ENCODE measurements around the gene CD44.

CD44 gene

DNA sequence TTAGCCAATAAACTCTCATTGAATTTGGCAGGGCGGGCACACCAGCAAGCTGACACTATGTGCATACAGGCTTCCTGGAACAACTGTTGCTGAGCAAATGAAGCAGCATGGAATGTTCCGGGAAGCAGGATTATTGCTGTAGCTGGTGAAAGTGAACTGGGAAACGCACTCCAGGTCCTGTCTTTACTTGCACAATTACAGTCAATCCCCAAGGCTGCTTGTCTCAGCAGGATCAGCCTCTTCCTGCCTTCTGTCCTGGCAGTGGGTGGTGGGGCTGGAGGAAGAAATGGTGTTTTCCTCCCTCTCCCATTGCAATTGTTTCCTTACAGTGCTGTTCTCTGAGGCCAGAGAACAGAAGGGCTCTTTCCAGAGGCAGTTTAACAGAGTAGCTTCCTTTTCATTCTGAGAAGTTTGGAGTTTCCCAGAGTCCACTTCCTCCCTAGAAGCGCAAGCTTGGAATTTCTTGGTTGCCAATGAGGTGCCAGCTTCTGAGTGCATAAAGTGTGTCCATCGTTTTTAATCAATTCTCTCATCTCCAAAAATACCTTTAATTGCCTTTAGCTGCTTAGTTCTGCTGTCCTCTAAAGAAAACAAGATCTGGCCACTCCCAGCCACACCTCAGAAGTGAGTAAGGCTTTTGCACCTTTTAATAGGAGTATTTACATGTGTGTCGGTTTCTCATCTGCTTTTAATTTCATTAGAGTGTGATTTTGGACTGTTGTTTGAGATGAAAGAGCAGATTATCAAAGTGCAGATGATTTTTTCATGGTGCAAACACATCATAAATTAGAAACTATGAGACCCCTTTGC, 19.9 kb downstream of the CD44 start:
- DNase-seq (ENCODE audit: low read depth, low spot score): no peak

DNA sequence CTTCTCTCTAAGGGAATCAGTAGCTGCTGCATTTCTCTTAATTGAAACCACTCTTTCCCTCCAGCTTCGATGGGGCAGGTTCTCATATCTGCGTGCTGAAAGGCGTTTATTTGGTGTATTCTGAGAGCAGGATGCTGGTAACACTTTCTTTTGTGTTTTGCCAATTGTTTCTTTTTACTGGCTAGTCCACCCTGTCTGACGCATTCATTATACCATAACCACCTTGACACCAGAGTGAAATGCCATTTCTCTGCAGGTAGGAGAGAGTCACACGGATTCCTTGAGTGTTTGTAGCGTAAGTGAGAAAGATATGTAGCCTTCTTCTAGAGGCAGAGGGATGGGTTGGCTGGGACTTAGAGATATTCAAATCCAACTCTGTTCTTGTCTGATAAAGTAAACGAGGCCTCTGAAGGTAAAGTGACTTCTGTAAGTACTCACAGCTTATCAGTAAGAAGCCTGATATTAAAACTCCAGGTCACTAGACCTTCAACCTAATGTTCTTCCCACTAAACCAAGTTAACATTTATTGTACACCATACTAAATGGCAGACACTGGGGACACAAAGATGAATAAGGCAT, 21.4 kb downstream of the CD44 start:
- DNase-seq (ENCODE audit: low read depth, low spot score): no peak

DNA sequence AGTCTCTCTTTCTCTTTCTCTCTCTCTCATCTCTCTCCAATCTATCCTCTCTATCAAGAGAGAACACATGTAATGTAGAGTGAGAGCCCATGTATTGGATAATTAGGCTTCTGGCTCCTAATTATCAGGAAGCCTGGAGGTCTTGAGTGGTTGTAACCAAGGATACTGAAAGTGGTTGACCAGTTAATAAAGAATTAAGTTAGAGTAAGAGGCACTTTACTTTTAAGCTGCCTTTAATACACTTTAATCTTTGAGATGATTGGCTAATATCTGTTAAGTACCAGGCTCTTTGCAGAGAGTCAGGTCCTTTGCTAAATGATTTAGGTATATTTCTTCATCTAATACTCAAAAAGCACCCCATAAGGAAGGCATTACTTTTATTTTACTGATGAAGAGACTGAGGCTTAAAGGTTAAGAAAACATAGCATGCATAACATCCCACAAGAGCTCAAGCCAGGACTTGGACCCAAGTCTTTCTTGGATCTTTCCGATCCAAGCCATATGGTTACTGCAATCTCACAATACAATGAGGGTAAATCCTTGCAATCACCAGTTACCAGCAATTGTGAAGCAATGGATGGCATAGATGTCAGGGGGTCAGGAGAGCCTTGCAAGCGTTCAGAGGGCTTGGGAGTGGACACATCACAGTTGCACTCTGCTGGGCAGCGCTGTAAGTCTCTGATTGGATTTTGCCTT, 22.1 kb downstream of the CD44 start:
- DNase-seq (ENCODE audit: low read depth, low spot score): no peak

DNA sequence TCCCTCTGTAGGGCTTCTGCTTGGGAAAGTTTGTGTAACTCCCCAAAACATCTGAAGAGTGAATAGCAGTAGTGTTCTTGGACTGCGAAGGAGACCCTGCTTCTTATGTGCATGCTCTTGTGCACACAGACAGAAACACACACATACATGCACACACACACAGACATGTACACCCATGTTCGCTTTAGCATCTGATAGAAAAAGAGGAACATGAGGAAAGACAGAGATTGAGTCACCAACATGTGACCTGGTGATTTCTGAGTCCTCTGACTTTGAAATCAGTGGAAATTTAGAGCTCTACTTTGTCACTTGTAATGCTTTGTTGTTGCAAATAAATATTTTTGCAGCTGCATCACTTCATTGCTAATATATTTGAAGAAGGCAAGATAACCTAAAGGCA, 23.8 kb downstream of the CD44 start:
- no peak for DNase-seq (ENCODE audit: low read depth, low spot score)

DNA sequence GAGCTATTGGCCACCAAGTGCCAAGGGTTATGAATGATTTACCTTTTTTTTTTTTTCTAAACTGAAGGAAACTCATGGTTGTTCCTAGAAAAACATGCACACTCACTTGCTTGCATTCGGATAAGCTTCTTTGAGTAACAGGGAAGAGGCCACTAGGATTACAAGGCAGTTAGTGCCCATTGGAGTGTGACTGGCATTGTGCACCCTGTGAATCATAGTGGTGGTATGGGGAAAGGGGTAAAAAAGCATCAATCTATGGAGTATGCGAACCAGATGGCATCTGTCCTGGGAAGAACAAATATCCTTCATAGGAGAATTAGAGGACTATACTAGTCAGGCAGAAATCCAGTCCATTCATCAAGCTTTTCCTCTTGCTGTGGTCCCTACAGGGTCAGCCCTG, 24.2 kb downstream of the CD44 start:
- DNase-seq (ENCODE audit: low read depth, low spot score): no peak

DNA sequence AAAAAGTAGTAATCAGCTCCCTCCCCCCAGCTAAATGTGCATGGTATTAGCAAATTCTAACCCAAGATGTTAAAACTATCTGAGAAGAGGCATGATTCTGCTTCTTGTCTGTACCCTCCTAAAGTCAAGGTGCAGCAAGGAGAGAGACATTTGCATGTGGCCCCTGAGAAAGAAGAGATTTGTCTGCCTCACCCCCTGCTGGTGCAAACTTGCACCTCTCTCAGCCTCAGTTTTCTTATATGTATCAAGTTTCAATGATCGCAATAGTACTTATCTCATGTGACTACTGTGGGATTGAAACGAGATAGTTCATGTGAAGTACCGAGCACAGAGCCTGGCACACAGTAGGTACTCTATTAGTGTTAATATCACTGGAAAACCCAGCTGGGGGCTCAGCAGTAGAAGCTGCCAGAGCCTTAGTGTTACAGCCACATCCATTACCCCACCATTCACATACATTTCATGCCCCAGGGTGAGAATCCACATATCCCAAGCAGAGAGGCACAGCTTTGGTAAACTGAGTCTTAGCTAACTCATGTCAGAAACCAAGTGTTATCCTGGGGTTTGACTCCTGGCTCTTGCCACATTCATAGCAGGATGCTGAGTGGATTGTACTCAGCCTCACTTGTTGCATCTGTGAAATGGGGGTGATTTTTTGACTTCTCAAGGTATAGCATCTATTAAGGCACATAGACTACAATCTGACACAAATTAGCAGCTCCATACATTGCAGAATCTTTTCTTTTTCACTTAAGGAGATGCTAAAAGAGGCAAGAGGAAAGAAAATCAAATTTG, 24.9 kb downstream of the CD44 start:
- no peak for DNase-seq (ENCODE audit: low read depth, low spot score)

DNA sequence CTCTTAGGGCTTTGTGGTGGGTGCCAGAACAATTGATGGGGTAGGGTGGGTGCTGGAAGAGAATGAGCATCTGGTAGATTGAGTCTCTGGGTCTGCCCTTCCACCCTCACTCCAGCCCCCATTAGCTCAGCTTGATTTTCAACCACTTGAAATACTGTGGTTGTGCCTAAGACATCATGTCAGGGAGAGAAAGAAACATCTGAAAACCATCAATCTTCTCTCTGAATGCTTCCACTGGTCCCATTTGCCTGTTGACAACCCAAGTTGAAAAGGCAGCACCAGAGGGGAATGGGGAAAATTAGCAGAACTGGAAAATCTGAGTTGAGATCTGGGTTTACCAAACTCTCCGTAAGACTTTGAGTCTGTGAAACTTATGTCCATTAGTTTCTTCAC, 26.1 kb downstream of the CD44 start:
- no peak for DNase-seq (ENCODE audit: low read depth, low spot score)

DNA sequence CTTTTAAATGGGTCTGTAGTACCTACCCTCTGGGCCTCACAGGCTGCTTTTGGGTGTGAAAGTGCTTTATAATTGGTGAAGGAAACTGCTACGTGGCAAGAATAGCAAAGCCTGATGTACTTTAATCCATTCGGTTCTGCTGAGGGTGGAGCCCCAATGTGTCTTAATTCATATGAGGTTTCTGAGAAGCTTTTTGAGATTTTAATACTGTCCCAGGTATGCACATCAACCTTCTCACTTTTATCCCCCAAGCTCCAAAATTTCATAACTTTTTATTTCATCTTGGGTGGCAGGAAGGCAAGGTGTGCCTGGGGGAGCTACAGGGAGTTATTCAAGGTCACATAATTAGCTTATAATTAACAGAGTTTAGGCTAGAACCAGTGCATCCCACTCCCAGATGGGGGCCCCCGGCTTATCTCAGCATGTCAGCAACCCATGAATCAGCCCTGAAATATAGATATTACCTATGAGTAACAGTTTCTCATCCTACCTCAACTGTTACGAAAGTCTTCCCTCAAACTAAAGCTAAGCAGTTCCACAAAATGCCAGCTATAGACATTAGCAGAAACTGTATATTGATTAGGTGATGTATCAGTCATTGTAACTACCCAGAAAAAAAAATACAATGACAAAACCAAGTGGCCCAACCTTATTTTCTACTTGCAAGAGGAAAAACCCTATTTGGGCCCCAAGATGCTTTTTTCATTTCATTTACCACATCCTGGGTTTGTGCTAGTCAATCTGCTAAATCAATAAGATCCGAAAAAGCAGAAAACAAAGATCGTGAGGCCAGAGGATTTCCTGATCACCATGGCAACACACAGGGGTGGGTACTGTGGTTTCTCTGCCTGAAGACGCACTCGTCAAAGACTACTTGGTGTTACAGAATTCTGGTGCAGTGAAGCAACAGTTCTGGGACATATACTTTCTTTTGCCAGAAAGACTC, 26.7 kb downstream of the CD44 start:
- peak; percentile 85 for DNase-seq (ENCODE audit: low read depth, low spot score)

DNA sequence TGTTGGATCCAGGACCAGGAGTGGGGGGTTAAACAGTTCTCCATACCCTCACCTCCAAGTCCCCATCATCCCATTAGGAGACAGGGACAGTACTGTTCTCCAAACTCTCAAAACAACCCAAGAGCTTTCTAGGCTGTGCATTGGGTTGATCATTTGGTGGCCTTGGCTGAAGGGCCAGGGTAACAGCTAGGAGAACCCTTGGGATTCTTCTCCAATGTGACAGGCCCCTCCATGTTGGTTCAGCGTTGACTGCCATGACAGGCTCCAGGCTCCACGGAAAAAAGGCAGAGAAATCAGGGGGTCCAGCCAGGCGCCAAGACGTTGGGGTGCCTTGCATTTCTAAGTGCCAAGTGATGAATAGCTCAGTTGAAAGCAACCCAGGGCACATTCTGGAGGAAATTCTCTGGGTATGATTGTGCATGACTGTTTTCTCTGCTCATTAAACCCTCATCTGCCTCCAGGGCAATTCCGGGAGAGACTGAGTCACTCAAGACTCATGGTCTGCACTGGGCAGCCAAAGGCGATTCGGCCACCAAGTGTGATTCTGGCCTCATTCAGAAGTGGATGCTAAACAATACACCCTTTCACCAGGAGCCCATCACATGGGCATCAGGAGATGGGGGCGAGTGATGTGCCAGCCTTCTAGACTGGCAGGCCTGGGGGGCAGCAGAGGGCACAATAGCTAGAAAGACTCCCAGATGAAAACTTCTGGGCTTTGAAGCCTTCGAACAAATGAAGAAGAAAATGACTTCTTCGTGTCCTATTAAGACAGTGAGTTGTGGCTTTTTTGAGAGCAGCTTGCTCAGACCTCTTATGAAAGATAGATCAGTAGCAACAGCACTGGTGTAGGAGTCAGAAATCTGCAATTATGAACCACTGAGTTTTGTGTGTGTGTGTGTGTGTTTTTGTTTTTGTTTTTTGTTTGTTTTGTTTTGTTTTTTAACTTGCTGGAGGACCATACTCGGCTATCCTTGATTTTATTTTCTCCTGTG, 27.7 kb downstream of the CD44 start:
- DNase-seq (ENCODE audit: low read depth, low spot score): no peak

DNA sequence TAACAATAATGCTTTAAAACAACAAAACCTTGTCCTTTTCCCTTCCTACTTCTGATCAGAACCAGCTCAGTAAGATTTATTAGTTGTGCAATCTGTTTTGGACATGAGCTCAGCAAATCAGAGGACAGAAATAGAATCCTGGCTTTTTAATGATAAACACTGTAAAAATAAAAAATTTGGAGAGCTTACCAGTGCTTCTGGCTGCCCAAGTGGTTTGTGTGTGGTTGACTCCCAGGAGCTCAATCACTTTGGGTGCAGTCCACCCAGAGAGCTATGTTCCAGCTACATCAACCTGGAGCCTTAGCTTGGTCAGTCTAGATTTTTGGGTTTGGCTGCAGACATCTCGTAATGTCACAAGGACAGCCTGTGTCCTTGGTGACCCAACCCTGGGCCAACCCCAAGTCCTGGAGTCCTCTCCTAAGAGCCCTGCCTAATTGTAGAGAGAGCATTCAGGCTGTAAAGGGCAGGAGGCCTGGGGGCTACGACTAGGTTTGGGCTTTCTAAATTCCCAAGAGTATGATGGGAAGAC, 28.5 kb downstream of the CD44 start:
- no peak for DNase-seq (ENCODE audit: low read depth, low spot score)

DNA sequence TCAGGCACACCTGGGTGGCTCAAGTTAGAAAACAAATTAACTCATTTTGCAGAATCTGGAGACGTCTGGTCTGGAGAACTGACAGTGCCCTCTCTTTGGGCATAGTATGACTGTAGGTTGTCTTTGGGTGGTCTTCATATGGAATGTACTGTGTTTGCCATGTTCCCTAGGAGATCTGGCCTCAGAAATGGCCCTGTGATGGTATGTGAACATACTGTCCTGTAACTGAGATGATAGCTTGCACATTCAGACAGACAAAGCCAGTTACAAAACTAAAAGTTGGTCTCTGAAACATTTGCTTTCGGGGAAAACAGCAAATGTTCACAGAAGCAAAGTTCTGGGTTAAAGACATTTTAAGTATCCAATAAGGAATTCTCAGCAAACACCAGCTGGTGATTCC, 29.7 kb downstream of the CD44 start:
- DNase-seq (ENCODE audit: low read depth, low spot score): no peak

DNA sequence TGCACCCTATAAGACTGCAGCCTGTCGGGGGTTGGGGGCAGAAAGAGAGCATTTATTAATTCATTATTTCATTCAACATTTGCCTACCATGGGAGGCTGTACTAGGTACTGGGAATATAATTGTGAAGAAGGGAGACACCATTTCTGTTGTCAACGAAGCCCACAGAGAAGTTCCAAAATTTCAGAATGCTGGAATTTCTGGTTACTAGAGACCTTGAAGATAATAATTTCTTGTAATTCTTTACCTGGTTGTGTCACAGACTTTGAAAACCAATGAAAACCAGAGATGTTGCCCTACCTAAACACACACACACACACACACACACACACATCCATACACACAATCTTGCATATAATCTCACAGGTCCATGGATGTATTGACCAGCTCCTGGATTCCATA, 30.1 kb downstream of the CD44 start:
- no peak for DNase-seq (ENCODE audit: low read depth, low spot score)

DNA sequence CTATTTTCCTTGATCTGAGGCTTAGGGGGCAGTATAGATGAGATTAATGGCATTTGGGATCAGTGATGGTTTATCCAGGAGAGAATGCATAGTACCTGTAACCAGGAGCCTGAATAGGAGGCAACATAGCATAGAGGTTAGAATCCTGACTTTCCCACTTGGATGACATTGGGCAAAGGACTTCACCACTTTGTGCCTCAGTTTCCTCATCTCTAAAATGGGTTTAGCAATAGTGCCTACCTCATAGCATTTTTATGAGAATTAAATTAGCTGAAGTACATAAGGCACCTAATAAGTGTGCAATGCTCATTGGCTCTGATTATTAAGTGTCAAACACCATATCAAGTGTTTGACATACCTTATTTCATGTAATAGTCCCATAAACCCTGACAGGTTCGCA, 30.8 kb downstream of the CD44 start:
- no peak for DNase-seq (ENCODE audit: low read depth, low spot score)

DNA sequence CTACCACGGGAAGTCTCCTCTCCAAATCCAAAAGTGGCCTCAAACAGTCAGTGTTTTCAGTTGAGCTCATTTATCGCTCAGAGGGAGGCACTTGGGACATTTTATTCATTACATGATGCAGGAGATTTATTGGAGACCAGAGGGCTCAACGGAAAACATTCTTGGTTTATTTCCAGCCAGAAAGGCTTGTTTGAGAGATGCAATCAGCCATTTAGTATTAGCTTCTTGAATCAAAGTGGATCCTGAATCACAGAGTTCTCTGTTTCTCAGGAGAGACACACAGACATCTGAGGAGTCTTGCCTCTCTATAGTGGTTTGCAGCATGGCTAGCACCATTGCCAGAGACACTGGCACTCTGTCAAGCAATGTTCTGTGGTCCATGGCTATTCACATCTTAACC, 31.5 kb downstream of the CD44 start:
- no peak for DNase-seq (ENCODE audit: low read depth, low spot score)

DNA sequence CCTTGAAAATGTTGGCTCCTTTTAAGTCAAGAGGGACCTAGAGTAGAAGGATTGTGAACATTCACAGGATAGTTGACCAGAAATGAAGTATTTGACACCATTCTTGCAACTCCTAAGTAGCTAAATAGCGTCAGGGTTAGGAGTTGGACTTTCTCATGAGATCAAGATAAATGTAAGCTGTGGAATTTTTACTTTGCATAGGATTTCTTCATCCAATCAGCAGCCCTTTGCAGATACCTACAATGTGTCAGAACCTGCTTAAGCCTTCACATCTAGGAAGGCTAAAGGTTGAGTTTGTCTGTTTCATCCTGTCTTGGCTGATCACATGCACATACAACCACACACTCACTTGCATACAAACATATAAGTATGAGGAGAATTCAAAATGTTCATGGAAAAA, 32.3 kb downstream of the CD44 start:
- no peak for DNase-seq (ENCODE audit: low read depth, low spot score)

DNA sequence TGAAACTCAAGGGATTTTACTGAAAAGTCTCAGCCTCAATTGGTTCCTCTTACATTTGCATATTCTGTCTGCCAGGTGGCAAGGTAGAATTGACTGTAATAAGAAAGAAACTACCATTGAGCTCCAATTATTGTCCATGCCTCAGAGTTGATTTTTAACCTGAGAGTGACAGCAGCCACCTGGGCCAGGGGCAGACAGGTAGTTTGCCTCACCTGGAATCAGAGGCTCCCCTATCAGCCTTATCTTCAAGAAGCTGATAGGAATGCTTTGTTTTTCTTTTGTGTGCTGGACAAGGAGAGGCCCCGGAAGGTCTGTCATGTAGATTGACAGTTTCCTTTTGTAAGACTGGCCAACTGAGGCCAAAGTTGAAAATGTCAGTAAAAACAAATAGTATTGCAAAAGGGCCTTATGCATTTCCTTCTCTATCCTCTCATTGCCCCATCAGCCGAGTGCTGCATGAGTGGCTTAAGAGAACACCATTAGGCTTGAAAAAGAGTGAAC, 34.1 kb downstream of the CD44 start:
- no peak for DNase-seq (ENCODE audit: low read depth, low spot score)

DNA sequence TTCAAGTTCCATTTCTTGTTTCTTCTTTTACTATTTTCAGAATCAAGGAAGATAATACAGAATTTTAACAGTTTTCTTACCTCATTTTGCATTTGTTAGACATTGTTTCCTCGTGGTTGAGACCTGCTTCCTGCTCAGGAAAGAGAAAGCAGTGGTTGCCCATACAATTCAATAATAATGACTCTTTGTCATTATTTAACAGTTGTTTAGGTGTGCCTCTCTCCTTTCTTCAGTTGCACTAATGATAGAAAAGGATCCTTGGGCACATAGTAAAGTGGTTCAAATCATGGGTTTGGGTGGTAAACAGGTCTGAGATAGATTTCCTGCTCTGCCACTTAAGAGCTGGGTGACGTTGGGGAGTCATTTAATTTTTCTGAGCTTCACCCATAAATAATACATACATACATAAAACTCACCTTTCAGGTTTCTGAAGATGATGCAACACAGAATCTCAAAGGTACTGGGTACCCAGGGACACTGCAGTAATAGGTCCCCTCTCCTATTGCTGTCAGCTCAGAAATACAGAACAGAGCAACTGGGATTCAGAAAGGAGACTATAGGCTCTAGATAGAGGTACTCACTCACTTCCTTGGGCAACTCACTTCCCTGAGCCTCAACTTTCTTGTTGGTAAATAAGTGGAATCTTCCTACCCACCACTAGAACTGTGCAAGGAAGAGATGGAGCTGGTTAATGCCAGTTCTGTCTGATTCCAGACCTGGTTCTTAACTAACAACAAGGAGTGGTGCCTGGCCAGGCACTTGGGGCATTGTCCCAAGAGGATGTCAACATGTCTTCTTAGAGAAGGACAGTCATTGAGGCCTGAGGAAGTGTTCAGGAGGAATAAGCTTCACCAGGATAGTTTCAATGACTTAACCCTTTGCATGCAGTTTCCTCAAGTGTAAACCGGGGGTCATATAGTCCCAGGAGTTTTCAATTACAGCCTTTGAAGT, 34.9 kb downstream of the CD44 start:
- DNase-seq (ENCODE audit: low read depth, low spot score): no peak

DNA sequence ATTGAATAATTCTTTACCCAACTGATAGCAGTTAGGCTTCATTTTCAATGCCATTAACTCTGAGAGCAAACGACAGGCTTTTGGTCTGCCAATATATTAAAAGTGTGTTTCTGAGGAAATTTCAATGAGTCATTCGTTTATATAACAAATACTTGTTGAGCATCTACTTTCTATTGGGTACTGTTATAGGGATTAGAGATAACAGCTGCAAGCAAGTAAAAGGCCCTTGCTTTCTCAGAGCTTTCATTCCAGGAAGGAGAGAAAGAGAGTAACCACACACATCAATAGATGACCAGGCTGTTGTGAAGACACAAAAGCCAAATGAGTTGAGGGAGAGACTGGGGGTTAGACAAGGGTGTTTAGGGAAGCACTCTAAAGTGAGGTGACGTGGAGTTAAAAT, 35.7 kb downstream of the CD44 start:
- DNase-seq (ENCODE audit: low read depth, low spot score): no peak
